NCI-H2227 (cell line): Measurements from ENCODE around the gene ZMYND11.
"Not testable (repeated sequence)": the region's sequence is repeated elsewhere in the genome, so short reads cannot be mapped to it uniquely, and the experiment has no call there.

Experiments used
- DNase-seq: peaks from one replicate; lab custom pipeline; 2025; ENCODE audit not compliant: unreplicated experiment; lab: John Stamatoyannopoulos, UW

Gene ZMYND11

GRCh38 chr10:132946-133898, 2.0 kb upstream of the ZMYND11 start:
- DNase-seq: no peak

GRCh38 chr10:134247-135131, 766 bp upstream of the ZMYND11 start:
- DNase-seq: peak; percentile 48

GRCh38 chr10:135601-136464, 578 bp downstream of the ZMYND11 start:
- DNase-seq: peak; percentile 49

GRCh38 chr10:136465-136762, 1.2 kb downstream of the ZMYND11 start:
- DNase-seq: no peak

GRCh38 chr10:137031-137430, 1.8 kb downstream of the ZMYND11 start:
- DNase-seq: peak; percentile 24

- DNase-seq: no peak
Observed at GRCh38 chr10:137606-138005, 2.4 kb downstream of the ZMYND11 start.

GRCh38 chr10:142371-142770, 7.1 kb downstream of the ZMYND11 start:
- no peak for DNase-seq

- DNase-seq: no peak
Observed at GRCh38 chr10:152915-153314, 17.7 kb downstream of the ZMYND11 start.

- no peak for DNase-seq
Observed at GRCh38 chr10:154348-154747, 19.1 kb downstream of the ZMYND11 start.

GRCh38 chr10:167383-167782, 32.1 kb downstream of the ZMYND11 start:
- no peak for DNase-seq

- no peak for DNase-seq
Observed at GRCh38 chr10:173741-174140, 38.5 kb downstream of the ZMYND11 start.

GRCh38 chr10:176677-177076, 41.4 kb downstream of the ZMYND11 start:
- no peak for DNase-seq

GRCh38 chr10:178208-178607, 43.0 kb downstream of the ZMYND11 start:
- DNase-seq: peak; percentile 0

- no peak for DNase-seq
Observed at GRCh38 chr10:178723-179122, 43.5 kb downstream of the ZMYND11 start.

- DNase-seq: no peak
Observed at GRCh38 chr10:182441-183201, 47.4 kb downstream of the ZMYND11 start.

GRCh38 chr10:184174-184573, 48.9 kb downstream of the ZMYND11 start:
- DNase-seq: no peak

- DNase-seq: no peak
Observed at GRCh38 chr10:184911-185310, 49.7 kb downstream of the ZMYND11 start.

GRCh38 chr10:185571-185970, 50.3 kb downstream of the ZMYND11 start:
- DNase-seq: not testable (repeated sequence)

GRCh38 chr10:186911-187310, 51.7 kb downstream of the ZMYND11 start:
- DNase-seq: no peak

- DNase-seq: no peak
Observed at GRCh38 chr10:188546-188945, 53.3 kb downstream of the ZMYND11 start.
